Spleen (tissue), 7 donors: Measurements from ENCODE around the gene IFT81.

Experiments
- POLR2A ChIP-seq, 3 donors: fragments of 450-650 bp; IDR thresholded peaks; one replicate each; pipeline ENCODE4 v1.5.1; 2017; ENCODE audit warnings: antibody characterized with exemption in 3 of 3, mild to moderate bottlenecking in 1 of 3
- TF ChIP-seq, protein P1 (sequence below), 11 experiments: fragments of 200-600 bp in 7 of 11; fragments of 450-650 bp in 4 of 11; sonication (generic) in 4 of 11; IDR thresholded peaks in 8 of 11; conservative IDR thresholded peaks in 3 of 11; 1 replicate in 7 of 11; 2 replicates in 4 of 11; pipeline versions ENCODE4 v1.4.0 to v1.8.0; 2016 to 2021; ENCODE audit warnings: antibody characterized with exemption in 11 of 11, inconsistent platforms in 4 of 11, mild to moderate bottlenecking in 1 of 11
- donor health status: DM: no; HTN: no; CAD: no; lungs with moderate emphysema.
- donor health status: DM: no; HTN: no; CAD: no.
- donor health status: DM: no; HTN: no; CAD: no.

DNA sequence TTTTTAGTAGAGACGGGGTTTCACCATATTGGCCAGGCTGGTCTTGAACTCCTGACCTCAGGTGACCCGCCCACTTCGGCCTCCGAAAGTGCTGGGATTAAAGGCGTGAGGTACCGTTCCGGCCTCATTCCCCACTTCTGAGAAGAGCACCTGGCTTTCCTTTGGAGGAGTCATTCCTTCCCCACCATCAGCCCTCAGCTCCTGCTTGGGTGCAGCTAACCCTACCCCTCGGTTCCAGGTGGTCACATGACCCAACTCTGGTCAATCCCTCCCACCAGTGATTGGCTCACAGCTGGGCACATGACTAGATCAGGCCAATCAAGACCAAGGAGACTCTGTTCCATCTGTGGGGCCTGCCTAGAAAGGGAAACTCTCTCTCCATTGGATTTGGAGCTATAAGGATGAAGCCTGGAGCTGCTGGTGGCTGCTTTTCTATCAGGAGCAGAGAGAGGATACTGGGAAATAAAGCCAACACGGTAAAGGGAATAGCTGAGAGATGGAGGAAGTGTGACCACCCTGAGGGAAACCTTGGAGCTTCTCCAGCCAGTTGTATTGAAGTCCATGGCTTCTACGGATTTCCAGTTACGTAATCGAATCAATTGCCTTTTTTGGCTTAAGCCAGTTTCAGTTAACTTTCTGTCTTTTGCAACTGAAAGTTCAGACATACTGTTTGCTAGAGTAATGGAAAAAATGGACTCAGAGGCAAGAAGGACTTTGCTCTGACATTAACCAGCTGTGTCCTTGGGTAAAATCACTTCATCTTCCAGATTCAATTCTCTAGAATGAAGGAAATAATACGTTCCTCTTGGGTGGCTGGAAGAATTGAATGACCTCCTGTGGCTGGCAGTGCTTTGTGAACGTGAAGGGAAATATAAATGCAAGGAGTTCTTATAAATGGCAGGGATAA lies 19.7 kb upstream of the IFT81 start:
- TF ChIP-seq POLR2A (IDR thresholded peaks at IDR 0.05) = no peak
- TF ChIP-seq, protein P1, sequence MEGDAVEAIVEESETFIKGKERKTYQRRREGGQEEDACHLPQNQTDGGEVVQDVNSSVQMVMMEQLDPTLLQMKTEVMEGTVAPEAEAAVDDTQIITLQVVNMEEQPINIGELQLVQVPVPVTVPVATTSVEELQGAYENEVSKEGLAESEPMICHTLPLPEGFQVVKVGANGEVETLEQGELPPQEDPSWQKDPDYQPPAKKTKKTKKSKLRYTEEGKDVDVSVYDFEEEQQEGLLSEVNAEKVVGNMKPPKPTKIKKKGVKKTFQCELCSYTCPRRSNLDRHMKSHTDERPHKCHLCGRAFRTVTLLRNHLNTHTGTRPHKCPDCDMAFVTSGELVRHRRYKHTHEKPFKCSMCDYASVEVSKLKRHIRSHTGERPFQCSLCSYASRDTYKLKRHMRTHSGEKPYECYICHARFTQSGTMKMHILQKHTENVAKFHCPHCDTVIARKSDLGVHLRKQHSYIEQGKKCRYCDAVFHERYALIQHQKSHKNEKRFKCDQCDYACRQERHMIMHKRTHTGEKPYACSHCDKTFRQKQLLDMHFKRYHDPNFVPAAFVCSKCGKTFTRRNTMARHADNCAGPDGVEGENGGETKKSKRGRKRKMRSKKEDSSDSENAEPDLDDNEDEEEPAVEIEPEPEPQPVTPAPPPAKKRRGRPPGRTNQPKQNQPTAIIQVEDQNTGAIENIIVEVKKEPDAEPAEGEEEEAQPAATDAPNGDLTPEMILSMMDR (IDR thresholded peaks at IDR 0.05 in 8 of 11, conservative IDR thresholded peaks at IDR 0.05 in 3 of 11) = no peak
